Loucy (cell line): ENCODE data around the gene UBE2O.

Source experiments
- H2AFZ ChIP-seq: fragments of 200-600 bp; sonication (generic); 2 replicates; pipeline ENCODE4 v1.6.0; 2016; ENCODE audit warnings: antibody characterized with exemption, mild to moderate bottlenecking, low read length, moderate library complexity
- H3F3A ChIP-seq: fragments of 200-600 bp; 2 replicates; pipeline ENCODE4 v1.6.0; 2016; ENCODE audit warnings: antibody characterized with exemption, low read depth, mild to moderate bottlenecking
- H3K27me3 ChIP-seq: fragments of 200-600 bp; sonication (generic); 2 replicates; pipeline ENCODE4 v1.6.1; 2014; ENCODE audit warnings: low read length, mild to moderate bottlenecking; ENCODE audit not compliant: insufficient read depth, poor library complexity, severe bottlenecking
- H3K36me3 ChIP-seq: fragments of 200-600 bp; sonication (generic); 2 replicates; pipeline ENCODE4 v1.6.1; 2016; ENCODE audit warnings: low read length; ENCODE audit not compliant: insufficient read depth
- H3K4me1 ChIP-seq: fragments of 200-600 bp; sonication (generic); 2 replicates; pipeline ENCODE4 v1.5.1; 2014; ENCODE audit warnings: low read length, mild to moderate bottlenecking; ENCODE audit not compliant: insufficient read depth, poor library complexity, severe bottlenecking
- H3K4me2 ChIP-seq: fragments of 200-600 bp; sonication (generic); 2 replicates; pipeline ENCODE4 v1.6.0; 2014; ENCODE audit warnings: antibody characterized with exemption, low read length, low read depth, mild to moderate bottlenecking; ENCODE audit not compliant: poor library complexity, severe bottlenecking
- H3K4me3 ChIP-seq: fragments of 200-600 bp; sonication (generic); 2 replicates; pipeline ENCODE4 v1.5.1; 2014; ENCODE audit warnings: low read length, mild to moderate bottlenecking, mixed read lengths; ENCODE audit not compliant: poor library complexity, severe bottlenecking
- H3K79me2 ChIP-seq: fragments of 200-600 bp; sonication (generic); 2 replicates; pipeline ENCODE4 v1.6.1; 2014; ENCODE audit warnings: low read length; ENCODE audit not compliant: insufficient read depth
- H3K9ac ChIP-seq: fragments of 200-600 bp; sonication (generic); 2 replicates; pipeline ENCODE4 v1.6.0; 2014; ENCODE audit warnings: mild to moderate bottlenecking, low read depth, low read length, moderate library complexity; ENCODE audit not compliant: poor library complexity, severe bottlenecking
- H3K9me2 ChIP-seq: fragments of 200-600 bp; sonication (generic); replicated peaks from 2 replicates; pipeline ENCODE4 v1.6.1; 2016; ENCODE audit warnings: low read depth, low read length, mixed read lengths
- H3K9me3 ChIP-seq: fragments of 200-600 bp; sonication (generic); 2 replicates; pipeline ENCODE4 v1.6.1; 2014; ENCODE audit warnings: mild to moderate bottlenecking, antibody characterized with exemption, low read length, low read depth; ENCODE audit not compliant: insufficient read depth
- H4K20me1 ChIP-seq: fragments of 200-600 bp; sonication (generic); 2 replicates; pipeline ENCODE4 v1.6.0; 2014; ENCODE audit warnings: antibody characterized with exemption, low read length, mild to moderate bottlenecking; ENCODE audit not compliant: insufficient read depth, poor library complexity, severe bottlenecking
- CTCF ChIP-seq: fragments of 200-600 bp; sonication (generic); conservative IDR thresholded peaks from 2 replicates; pipeline ENCODE4 v1.5.1; 2014; ENCODE audit warnings: mild to moderate bottlenecking, antibody characterized with exemption, low read length
- EZH2phosphoT487 ChIP-seq: fragments of 200-600 bp; IDR thresholded peaks from 2 replicates; pipeline ENCODE4 v1.6.1; 2018; ENCODE audit warnings: antibody characterized with exemption, mild to moderate bottlenecking, moderate library complexity, borderline replicate concordance

UBE2O gene

GRCh38 chr17:76407509-76407908 is 45.4 kb downstream of the UBE2O start:
- Histone ChIP-seq H3K9me2 (no peaks in the 10 kb centered on the region), H3K4me1 (no peaks in the 10 kb centered on the region), H3K9ac (no peak overlapping the region), H3K27me3 (no peaks in the 10 kb centered on the region), H2AFZ (no peak overlapping the region), H3K4me2 (no peak overlapping the region), H3K79me2 (peaks cover 47% of the 10 kb centered on the region; the same call in 1 of the 2 replicates), H3K36me3 (peaks cover 57% of the 10 kb centered on the region; the same call in 1 of the 2 replicates), H3F3A (no peaks in the 10 kb centered on the region), H3K4me3 (no peak overlapping the region), H3K9me3 (no peaks in the 10 kb centered on the region), H4K20me1 (peaks cover 13% of the 10 kb centered on the region)
- TF ChIP-seq CTCF: no peak
- TF ChIP-seq EZH2phosphoT487: no peak

GRCh38 chr17:76405967-76406647 is 46.8 kb downstream of the UBE2O start:
- TF ChIP-seq CTCF (no peak), EZH2phosphoT487 (no peak)
- Histone ChIP-seq H3K27me3 (no peaks in the 10 kb centered on the region), H3K9me2 (no peaks in the 10 kb centered on the region), H3K9ac (no peak overlapping the region), H2AFZ (no peak overlapping the region), H3K9me3 (no peaks in the 10 kb centered on the region), H3F3A (no peaks in the 10 kb centered on the region), H3K79me2 (peaks cover 33% of the 10 kb centered on the region; the same call in 1 of the 2 replicates), H3K36me3 (peaks cover 58% of the 10 kb centered on the region; the same call in 1 of the 2 replicates), H3K4me1 (no peaks in the 10 kb centered on the region), H3K4me2 (no peak overlapping the region), H4K20me1 (peaks cover 13% of the 10 kb centered on the region), H3K4me3 (no peak overlapping the region)

- no peaks in the 10 kb centered on the region for H3F3A ChIP-seq
- TF ChIP-seq CTCF (no peak), EZH2phosphoT487 (no peak)
- peaks cover 9% of the 10 kb centered on the region for H4K20me1 ChIP-seq
- no peaks in the 10 kb centered on the region for H3K4me1 ChIP-seq
- no peak overlapping the region for H3K4me3 ChIP-seq
- H3K9me3 ChIP-seq: no peaks in the 10 kb centered on the region
- no peak overlapping the region for H2AFZ ChIP-seq
- no peak overlapping the region for H3K9ac ChIP-seq
- H3K27me3 ChIP-seq: no peaks in the 10 kb centered on the region
- peaks cover 32% of the 10 kb centered on the region; the same call in 1 of the 2 replicates for H3K79me2 ChIP-seq
- H3K4me2 ChIP-seq: no peak overlapping the region
- peaks cover 59% of the 10 kb centered on the region; the same call in 1 of the 2 replicates for H3K36me3 ChIP-seq
- H3K9me2 ChIP-seq: no peaks in the 10 kb centered on the region
Observed at GRCh38 chr17:76405607-76405966, 47.4 kb downstream of the UBE2O start.
